ENCODE measurements around the gene HDAC6.
"Not testable (repeated sequence)": the region's sequence is repeated elsewhere in the genome, so short reads cannot be mapped to it uniquely, and the experiment has no call there.

HDAC6 gene

GRCh38 chrX:48826876-48827653 lies 25.2 kb downstream of the HDAC6 start:
- DNase-seq, result no peak

GRCh38 chrX:48827654-48827968 lies 25.7 kb downstream of the HDAC6 start:
- no peak for DNase-seq

GRCh38 chrX:48829016-48829735 lies 27.3 kb downstream of the HDAC6 start:
- no peak for DNase-seq

GRCh38 chrX:48831136-48831908 lies 29.5 kb downstream of the HDAC6 start:
- no peak for DNase-seq

GRCh38 chrX:48831909-48832291 lies 30.0 kb downstream of the HDAC6 start:
- DNase-seq, result no peak

GRCh38 chrX:48833542-48834138 lies 31.8 kb downstream of the HDAC6 start:
- DNase-seq, result no peak

GRCh38 chrX:48834383-48834709 lies 32.5 kb downstream of the HDAC6 start:
- DNase-seq, result no peak

GRCh38 chrX:48835524-48836329 lies 33.9 kb downstream of the HDAC6 start, which contains the start of gene PCSK1N:
TSS of gene PCSK1N (minus strand) at chrX:48835610. CDS start at chrX:48835532, 78 bp downstream.
- no peak for DNase-seq

- no peak for DNase-seq
These were observed 37.8 kb downstream of the HDAC6 start for GRCh38 chrX:48839686-48840085.

GRCh38 chrX:48848847-48849246 lies 47.0 kb downstream of the HDAC6 start:
- no peak for DNase-seq

GRCh38 chrX:48852857-48853256 lies 51.0 kb downstream of the HDAC6 start:
- no peak for DNase-seq

- not testable (repeated sequence) for DNase-seq
These were observed 51.6 kb downstream of the HDAC6 start for GRCh38 chrX:48853494-48853893.

- not testable (repeated sequence) for DNase-seq
These were observed 52.4 kb downstream of the HDAC6 start for GRCh38 chrX:48854121-48854804.

- no peak for DNase-seq
These were observed 53.0 kb downstream of the HDAC6 start for GRCh38 chrX:48854898-48855297.

GRCh38 chrX:48864210-48864609 lies 62.3 kb downstream of the HDAC6 start:
- DNase-seq, result no peak

- DNase-seq, result not testable (repeated sequence)
These were observed 70.2 kb downstream of the HDAC6 start for GRCh38 chrX:48872017-48872416.

All from activated effector memory CD4-positive, alpha-beta T cell treated with anti-CD3 and anti-CD28 coated beads, Interleukin-2, amount 50 U/mL, for 16 hours (primary cell).